ENCODE data around the gene LRRC72.

DNA sequence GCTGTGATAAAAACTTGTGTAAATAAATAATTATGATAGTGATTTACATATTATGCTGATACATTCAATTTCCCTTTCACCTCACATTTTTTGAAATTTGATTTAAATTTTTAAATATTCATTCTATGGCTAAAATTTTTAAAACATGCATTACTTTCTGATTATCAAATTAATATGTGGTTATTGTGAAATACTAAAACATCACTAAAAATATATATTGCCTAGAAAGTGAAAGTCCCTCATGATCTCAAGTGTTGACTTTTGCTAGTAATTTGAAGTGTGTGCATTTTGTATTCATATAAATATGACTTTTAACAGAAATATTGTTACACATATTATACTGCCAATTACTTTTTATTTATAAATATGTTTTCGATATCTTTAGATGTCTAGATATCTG lies 3.1 kb downstream of the LRRC72 start:
- TF ChIP-seq, protein P1, sequence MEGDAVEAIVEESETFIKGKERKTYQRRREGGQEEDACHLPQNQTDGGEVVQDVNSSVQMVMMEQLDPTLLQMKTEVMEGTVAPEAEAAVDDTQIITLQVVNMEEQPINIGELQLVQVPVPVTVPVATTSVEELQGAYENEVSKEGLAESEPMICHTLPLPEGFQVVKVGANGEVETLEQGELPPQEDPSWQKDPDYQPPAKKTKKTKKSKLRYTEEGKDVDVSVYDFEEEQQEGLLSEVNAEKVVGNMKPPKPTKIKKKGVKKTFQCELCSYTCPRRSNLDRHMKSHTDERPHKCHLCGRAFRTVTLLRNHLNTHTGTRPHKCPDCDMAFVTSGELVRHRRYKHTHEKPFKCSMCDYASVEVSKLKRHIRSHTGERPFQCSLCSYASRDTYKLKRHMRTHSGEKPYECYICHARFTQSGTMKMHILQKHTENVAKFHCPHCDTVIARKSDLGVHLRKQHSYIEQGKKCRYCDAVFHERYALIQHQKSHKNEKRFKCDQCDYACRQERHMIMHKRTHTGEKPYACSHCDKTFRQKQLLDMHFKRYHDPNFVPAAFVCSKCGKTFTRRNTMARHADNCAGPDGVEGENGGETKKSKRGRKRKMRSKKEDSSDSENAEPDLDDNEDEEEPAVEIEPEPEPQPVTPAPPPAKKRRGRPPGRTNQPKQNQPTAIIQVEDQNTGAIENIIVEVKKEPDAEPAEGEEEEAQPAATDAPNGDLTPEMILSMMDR (IDR thresholded peaks at IDR 0.05; ENCODE audit: insufficient read depth, low read depth, low read length): no peak
- no peak for TF ChIP-seq EZH2 (IDR thresholded peaks at IDR 0.05; ENCODE audit: insufficient read depth, low read length)

Data from astrocyte (in vitro differentiated cells and primary cell).